Stimulated activated CD8-positive, alpha-beta memory T cell treated with anti-CD3 and anti-CD28 coated beads, Interleukin-7, amount 100 ng/mL, for 1 hour (primary cell): ENCODE data around the gene FGF14.

ENCODE experiments used
- DNase-seq, 2 donors: peaks; one replicate each; pipeline ENCODE4 v3.0.0-alpha.2; 2020; ENCODE audit warnings: low read depth in 2 of 2

Gene FGF14

GRCh38 chr13:102401766-102402165, at the start of gene FGF14:
Gene FGF14 (minus strand): TSS chr13:102402048.
- no peak for DNase-seq

GRCh38 chr13:102443249-102443648, 41.4 kb upstream of the FGF14 start:
- DNase-seq: no peak

- no peak for DNase-seq
Measured at GRCh38 chr13:102441085-102441484, 39.2 kb upstream of the FGF14 start.

DNA sequence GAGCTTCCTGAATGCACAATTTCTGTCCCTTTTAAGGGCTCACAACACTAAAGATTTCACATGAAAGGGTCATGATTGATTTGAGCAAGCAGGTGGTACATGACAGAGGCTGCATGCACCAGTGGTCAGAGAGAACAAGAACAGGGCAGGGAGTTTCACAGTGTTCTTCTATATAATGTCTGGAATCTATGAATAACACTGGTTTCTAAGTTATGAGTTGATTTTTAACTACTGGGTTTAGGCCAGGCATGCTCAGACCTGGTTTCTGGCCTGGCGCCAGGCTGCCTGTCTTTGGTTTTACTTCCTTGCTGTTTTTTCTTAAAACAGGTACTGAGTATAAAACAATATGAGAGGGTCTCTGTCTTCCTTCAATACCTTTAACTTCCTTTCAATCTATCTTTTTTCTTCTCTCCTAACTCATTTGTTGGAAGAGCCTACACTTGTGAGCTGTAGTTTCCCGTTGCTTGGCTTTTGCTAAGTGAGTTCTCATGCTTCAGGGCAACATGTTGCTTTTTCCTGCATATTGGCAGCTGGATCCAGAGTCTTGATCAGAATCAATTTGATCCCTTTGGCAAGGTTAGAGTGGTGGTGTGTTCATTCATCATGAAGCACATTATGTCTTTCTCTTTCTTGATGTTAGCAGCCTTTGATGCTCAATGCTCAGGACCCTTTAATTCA, 38.5 kb upstream of the FGF14 start:
- DNase-seq: no peak

GRCh38 chr13:102422690-102423089, 20.8 kb upstream of the FGF14 start:
- DNase-seq: no peak

GRCh38 chr13:102405499-102406100, 3.8 kb upstream of the FGF14 start:
- no peak for DNase-seq

DNA sequence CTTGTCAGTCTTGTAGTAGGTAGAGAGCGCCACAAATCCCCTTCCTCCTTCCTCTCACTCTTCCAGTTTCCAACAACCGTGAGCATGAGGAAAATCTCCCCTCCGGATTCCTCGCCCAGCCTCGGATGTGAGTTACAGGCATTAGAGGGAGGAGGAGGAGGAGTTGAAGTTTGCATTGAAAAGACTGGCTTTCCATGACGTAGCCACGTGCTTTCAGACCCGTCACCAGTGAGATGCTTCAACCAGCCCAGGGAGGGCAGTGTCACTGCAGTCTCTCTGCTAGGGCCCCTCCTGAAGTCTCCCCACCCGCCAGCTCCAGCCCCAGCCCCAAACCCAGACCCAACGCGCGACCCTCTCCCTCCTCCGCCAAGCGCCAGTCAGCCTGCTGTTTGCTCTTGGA, 442 bp upstream of the FGF14 start:
- no peak for DNase-seq

- DNase-seq: no peak
Measured at GRCh38 chr13:102401265-102401664, 583 bp downstream of the FGF14 start.

DNA sequence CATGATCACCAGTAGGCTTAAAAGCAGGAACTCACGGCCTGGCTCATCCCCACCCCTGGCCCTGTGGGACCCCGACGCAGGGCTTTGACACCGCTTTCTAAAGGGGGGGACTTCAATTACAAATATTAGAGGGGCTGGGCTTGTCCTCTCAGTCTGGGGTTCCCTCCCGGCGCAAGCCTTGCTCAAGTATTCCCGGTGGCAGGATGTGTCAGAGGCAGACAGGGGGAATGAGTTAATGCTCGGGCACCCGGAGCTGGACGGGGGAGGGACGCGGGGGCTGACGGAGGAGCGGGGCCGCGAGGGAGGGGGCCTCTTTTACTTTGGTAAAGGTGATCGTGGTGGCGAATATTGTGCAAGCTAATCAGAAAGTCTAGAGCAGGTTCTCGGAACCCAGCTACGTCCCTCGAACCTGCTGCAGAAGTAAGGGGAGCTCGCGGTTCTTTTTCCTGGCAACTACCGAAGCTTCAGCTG, 1.1 kb downstream of the FGF14 start:
- no peak for DNase-seq

GRCh38 chr13:102399791-102400674, 1.8 kb downstream of the FGF14 start:
- DNase-seq: no peak

DNA sequence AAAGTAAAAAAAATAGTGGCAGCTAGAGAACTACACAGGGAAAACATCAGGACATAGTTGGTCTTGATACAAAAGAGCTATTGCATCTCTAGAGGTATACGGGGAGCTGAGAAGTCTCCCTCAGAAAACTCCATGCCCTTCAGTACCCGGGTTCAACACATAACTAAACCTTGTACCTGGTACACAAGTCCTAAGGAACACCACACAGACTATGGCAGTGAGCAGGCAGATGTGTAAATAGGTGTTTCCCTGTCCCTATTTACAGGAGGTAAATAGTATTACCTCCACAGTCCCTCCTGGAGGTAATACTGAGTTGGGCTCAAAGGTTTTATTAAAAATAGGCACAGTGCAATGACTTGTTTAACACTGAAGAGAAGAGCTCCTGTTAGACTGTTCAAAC, 5.9 kb downstream of the FGF14 start:
- no peak for DNase-seq

GRCh38 chr13:102395174-102395573, 6.7 kb downstream of the FGF14 start:
- no peak for DNase-seq

- peak; percentile 92 to 96 for DNase-seq
Measured at GRCh38 chr13:102394158-102395053, 7.4 kb downstream of the FGF14 start.

DNA sequence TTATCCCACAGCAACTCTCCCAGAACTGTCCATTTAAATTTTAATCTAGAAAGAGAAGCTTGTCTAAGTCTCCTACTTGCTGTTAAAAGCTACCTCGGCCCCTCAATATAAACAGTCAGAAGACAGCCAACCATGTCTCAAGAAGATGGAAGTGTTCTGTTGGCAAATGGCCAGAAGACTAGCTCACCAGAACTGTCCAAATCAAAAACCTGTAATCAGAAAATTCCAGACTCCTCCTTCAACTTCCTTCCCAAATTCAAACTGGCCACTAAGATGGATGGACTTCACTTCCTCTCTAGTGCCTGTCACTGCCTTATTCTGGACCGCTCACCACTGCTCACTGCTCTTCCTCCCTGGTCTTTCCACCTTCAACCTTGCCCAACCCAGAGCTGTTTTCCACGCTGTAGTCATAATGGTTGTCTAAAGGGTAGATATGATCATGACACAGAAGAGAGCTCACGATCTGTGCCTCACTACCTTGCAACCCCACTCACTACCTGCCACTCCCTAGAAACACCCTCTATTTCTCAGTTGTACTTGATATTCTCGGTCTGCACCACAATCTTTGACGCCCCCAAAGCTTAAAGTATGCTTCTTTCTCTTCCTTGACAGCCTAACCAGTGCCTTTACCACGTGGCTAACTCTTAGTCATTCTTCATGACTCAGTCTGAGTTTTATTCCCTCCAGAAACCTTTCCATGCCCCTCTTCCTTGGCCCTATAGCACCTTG, 9.2 kb downstream of the FGF14 start:
- no peak for DNase-seq

- DNase-seq: no peak
Measured at GRCh38 chr13:102386461-102386860, 15.4 kb downstream of the FGF14 start.

DNA sequence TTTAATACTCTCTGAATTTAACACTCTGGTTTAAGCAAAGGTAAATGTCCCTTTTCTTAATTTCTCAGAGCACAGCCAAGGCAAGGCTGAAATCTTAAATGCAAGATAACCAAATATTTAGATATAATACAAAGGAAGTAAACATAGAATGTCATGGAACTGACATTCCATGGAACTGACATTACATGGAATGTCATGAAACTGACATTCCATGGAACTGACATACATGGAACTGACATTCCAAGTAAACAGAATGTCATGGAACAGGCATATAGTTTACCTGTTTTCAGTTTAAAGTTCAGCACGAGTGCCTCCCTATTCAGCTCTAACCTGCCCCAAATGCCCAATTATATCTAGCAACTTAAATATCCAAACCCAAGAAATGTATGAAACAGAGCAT, 21.8 kb downstream of the FGF14 start:
- no peak for DNase-seq

- no peak for DNase-seq
Measured at GRCh38 chr13:102376318-102376717, 25.5 kb downstream of the FGF14 start.

DNA sequence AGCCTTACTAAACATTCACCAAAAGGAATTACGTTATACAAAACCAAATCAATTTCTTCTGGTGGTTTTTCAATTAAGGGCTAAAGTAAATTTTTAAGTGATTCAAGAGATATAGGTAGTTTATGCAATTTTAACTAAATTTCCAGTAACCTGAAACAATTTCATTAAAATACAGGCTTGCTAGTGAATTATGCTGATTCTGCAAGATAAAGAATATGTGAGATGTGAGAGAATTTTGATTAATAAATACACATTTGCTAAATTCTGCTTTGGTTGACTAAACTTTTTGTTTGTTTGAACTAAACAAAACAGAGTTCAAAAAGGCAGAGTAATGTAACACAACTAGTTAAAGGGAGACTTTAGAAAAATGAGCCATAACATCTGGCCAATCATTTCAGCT, 27.1 kb downstream of the FGF14 start:
- DNase-seq: no peak

GRCh38 chr13:102374233-102374632, 27.6 kb downstream of the FGF14 start:
- no peak for DNase-seq

DNA sequence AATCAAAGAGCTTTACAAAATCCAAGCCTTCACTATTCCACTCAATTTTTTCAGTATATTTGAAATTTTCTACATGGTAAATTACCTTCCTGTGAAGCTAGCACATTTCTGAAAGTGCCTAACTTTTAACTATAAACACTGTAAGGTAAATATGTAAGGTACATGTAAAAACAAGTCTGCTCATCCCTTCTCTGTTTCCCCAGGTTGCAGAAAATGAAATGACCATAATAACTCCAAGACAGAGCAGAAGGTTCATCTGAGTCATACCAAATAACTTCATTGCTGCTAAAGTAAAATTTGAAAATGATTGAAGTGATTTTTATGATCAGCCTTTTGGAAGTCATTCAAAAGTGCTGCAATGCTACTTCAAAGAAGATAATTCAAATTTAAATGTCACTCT, 28.6 kb downstream of the FGF14 start:
- no peak for DNase-seq

GRCh38 chr13:102369302-102369701, 32.5 kb downstream of the FGF14 start:
- no peak for DNase-seq
